WERI-Rb-1 (cell line): ENCODE results near the gene RYR2.

Source experiments
- DNase-seq: peaks from one replicate; pipeline ENCODE4 v3.0.0-alpha.2; 2020
- H3K27ac ChIP-seq: fragments of 250-450 bp; sonication (Bioruptor Pico); 2 replicates; pipeline ENCODE4 v1.5.1; 2020; ENCODE audit warnings: mild to moderate bottlenecking, moderate library complexity
- H3K27me3 ChIP-seq: fragments of 250-450 bp; sonication (Bioruptor Pico); 2 replicates; pipeline ENCODE4 v1.5.1; 2021; ENCODE audit warnings: mild to moderate bottlenecking, low read depth, moderate library complexity; ENCODE audit not compliant: insufficient read depth, severe bottlenecking
- H3K36me3 ChIP-seq: fragments of 250-450 bp; sonication (Bioruptor Pico); 2 replicates; pipeline ENCODE4 v1.5.1; 2020; ENCODE audit warnings: mild to moderate bottlenecking, moderate library complexity
- H3K4me3 ChIP-seq: 2 replicates; pipeline ENCODE4 v1.5.1; 2011; ENCODE audit warnings: low read depth, mild to moderate bottlenecking, control low read depth, low read length
- H3K9me3 ChIP-seq: fragments of 250-450 bp; sonication (Bioruptor Pico); 2 replicates; pipeline ENCODE4 v1.5.1; 2021; ENCODE audit warnings: mild to moderate bottlenecking, moderate library complexity; ENCODE audit not compliant: severe bottlenecking
- CTCF ChIP-seq: IDR thresholded peaks from 2 replicates; pipeline ENCODE4 v1.5.1; 2011; ENCODE audit warnings: low read depth, mild to moderate bottlenecking, control low read depth, inconsistent platforms, low read length

RYR2 gene

DNA sequence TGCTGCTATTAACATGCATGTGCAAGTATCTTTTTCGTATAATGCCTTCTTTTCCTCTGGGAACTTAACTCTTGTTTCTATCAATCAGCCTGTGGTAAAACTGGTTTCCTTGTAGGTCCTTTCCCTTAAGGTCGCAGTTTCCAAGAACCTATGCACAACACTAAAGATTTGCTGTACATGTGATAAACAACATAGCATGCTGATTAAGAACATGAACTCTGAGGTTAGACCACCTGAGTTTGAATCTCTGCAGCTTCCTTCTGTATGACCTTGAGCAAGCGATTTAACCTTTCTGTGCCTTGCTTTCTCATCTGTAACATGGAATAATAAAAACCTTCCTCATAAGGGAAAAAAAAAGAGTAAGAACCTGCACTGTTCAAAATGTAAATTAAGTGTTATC lies 186.4 kb downstream of the RYR2 start:
- no peak overlapping the region for H3K27ac ChIP-seq
- H3K9me3 ChIP-seq = no peaks in the 10 kb centered on the region
- H3K36me3 ChIP-seq = no peaks in the 10 kb centered on the region
- H3K27me3 ChIP-seq = no peaks in the 10 kb centered on the region
- DNase-seq = no peak
- TF ChIP-seq CTCF = no peak
- no peak overlapping the region for H3K4me3 ChIP-seq

GRCh38 chr1:237229333-237229732 lies 187.3 kb downstream of the RYR2 start:
- Histone ChIP-seq H3K27me3 (no peaks in the 10 kb centered on the region), H3K4me3 (no peak overlapping the region), H3K9me3 (no peaks in the 10 kb centered on the region), H3K36me3 (no peaks in the 10 kb centered on the region), H3K27ac (no peak overlapping the region)
- no peak for TF ChIP-seq CTCF
- DNase-seq = no peak

GRCh38 chr1:237232501-237232900 lies 190.5 kb downstream of the RYR2 start:
- H3K27me3 ChIP-seq = no peaks in the 10 kb centered on the region
- peak; percentile 41; the same call in 1 of the 2 replicates for TF ChIP-seq CTCF
- no peaks in the 10 kb centered on the region for H3K9me3 ChIP-seq
- H3K27ac ChIP-seq = no peak overlapping the region
- H3K36me3 ChIP-seq = no peaks in the 10 kb centered on the region
- DNase-seq = peak; percentile 46
- H3K4me3 ChIP-seq = no peak overlapping the region

DNA sequence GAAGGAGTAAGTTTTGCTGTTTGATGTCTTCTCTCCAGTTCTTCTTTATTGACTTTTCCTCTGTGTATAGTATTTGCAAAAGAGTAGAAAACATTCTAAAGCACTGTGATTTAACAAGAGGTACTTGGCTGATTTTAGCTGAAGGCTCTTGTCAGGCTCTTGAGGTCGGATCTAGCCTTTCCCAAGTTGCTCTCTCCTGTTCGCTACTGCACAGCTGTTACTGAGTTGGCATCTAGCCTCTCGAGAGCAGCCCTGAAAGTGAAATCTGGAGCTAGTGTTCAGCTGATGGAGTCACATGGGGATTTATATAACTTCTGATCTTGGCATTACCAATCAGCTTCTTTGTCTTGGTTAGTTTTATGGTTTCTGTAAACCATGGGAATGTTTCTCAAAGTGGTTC lies 193.1 kb downstream of the RYR2 start:
- Histone ChIP-seq H3K27ac (no peak overlapping the region), H3K4me3 (no peak overlapping the region), H3K9me3 (no peaks in the 10 kb centered on the region), H3K27me3 (no peaks in the 10 kb centered on the region), H3K36me3 (no peaks in the 10 kb centered on the region)
- DNase-seq = no peak
- TF ChIP-seq CTCF = no peak

GRCh38 chr1:237237721-237238120 lies 195.7 kb downstream of the RYR2 start:
- Histone ChIP-seq H3K27me3 (no peaks in the 10 kb centered on the region), H3K36me3 (no peaks in the 10 kb centered on the region), H3K4me3 (no peak overlapping the region), H3K9me3 (no peaks in the 10 kb centered on the region), H3K27ac (no peak overlapping the region)
- DNase-seq = no peak
- TF ChIP-seq CTCF = no peak

- H3K27me3 ChIP-seq = no peaks in the 10 kb centered on the region
- H3K4me3 ChIP-seq = no peak overlapping the region
- no peak overlapping the region for H3K27ac ChIP-seq
- TF ChIP-seq CTCF = no peak
- no peaks in the 10 kb centered on the region for H3K9me3 ChIP-seq
- no peak for DNase-seq
- no peaks in the 10 kb centered on the region for H3K36me3 ChIP-seq
These were observed 197.3 kb downstream of the RYR2 start for GRCh38 chr1:237239248-237239647.
